ENCODE measurements around the gene TMEM145. TPM values are rescaled to one million over a fixed set of nuclear protein-coding genes. Genes with fewer than 3 reads are reported as not detected.
"Not testable (repeated sequence)": the region's sequence is repeated elsewhere in the genome, so short reads cannot be mapped to it uniquely, and the experiment has no call there.

TMEM145 gene
- total RNA-seq = not detected

DNA sequence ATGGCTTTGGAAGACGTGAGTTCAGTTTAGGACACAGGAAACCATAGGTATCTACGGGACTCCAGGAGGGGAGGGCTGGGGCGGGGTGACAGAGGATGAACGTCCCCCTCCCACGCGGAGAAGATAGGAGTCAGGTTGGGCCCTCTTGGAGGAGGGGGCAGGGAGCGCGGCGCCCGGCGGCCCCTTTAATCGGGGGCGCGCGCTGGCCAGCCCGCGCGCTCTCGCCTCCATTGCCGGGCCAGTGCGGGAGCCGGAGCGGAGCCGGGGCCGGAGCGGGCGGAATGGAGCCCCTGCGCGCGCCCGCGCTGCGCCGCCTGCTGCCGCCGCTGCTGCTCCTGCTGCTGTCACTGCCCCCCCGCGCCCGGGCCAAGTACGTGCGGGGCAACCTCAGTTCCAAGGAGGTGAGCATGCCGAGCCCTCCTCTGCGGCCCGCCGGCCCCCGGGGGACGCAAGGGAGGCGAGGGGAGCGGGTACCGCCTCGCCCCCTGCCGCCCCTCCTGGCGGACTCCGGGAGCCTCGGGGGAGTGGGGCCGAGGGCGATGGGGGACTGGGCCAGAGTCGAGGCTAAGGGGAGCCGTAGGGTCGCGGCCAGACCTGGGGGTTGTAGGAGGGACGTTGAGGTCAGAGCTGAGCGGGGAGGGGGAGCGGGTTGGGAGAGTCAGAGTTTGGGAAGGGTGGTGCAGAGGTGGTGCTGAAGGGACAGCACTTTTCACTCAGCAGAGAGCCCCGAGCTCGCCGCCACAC lies at the start of gene TMEM145:
Gene TMEM145, plus strand, starts transcription at position 214 of the 744 bp plus-strand sequence. Its CDS starts 68 bp downstream, at position 282.
- no peak for DNase-seq (ENCODE audit: low spot score)
- peak; percentile 66 for ATAC-seq
- intact Hi-C loops (cut with DNase I) = no loop called here

DNA sequence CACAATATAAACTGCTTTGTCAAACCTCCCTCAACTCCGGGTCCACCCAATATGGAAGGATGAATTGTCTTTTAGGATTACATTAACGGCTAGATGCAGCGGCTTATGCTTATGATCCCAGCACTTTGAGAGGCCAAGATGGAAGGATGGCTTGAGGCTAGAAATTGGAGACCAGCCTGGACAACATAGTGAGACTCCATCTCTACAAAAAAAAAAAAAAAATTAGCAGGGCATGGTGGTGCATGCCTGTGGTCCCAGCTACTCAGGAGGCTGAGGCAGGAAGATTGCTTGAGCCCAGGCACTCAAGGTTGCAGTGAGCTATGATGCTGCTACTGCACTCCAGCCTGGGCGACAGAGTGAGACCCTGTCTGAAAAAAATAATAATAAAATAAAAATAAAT lies 47.0 kb upstream of the TMEM145 start:
- intact Hi-C loops (cut with DNase I); DNase-seq (ENCODE audit: low spot score); ATAC-seq: not testable (repeated sequence)

DNA sequence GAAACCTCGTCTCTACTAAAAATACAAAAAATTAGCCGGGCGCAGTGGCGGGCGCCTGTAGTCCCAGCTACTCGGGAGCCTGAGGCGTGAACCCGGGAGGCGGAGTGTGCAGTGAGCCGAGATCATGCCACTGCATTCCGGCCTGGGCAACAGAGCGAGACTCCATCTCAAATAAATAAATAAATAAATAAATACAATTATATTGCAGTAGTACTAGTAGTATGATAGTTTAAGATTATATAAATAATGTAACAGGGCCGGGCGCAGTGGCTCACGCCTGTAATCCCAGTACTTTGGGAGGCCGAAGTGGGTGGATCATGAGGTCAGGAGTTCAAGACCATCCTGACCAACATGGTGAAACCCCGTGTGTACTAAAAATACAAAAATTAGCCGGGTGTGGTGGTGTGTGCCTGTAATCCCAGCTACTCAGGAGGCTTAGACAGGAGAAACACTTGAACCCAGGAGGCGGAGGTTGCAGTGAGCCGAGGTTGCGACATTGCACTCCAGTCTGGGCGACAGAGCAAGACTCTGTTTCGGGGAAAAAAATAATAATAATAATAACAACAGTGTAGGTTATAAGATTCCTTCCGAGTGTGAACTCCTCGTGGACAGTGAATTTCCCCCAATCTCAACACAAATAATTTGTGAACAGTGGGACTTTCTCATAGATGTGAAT lies 46.0 kb upstream of the TMEM145 start:
- ATAC-seq; intact Hi-C loops (cut with DNase I); DNase-seq (ENCODE audit: low spot score): not testable (repeated sequence)

DNA sequence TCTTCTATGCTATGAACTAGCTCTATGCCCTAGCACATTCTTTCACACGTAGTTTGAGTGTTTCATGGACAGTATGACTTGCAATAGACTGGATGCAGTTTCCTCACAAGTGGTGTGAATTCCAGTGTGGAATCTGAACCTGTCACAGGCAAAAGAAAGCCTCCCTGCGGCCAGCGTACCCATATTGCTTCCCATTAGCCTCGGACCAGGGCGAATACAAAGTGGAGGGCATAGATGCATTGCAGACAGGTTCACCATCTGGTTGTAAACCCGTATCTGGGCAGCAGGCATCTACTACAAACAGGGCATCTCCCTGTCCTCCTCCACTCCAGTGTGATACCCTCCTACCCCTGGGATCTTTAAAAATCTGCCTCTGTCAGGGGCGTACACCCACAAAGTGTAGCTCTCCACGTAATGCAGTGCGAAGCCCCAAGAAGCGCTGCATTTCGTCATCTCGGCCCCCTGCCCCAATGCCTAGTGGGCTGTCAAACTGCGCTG lies 45.4 kb upstream of the TMEM145 start:
- ATAC-seq (no peak), DNase-seq (ENCODE audit: low spot score) (no peak)
- intact Hi-C loops (cut with DNase I) = no loop called here

DNA sequence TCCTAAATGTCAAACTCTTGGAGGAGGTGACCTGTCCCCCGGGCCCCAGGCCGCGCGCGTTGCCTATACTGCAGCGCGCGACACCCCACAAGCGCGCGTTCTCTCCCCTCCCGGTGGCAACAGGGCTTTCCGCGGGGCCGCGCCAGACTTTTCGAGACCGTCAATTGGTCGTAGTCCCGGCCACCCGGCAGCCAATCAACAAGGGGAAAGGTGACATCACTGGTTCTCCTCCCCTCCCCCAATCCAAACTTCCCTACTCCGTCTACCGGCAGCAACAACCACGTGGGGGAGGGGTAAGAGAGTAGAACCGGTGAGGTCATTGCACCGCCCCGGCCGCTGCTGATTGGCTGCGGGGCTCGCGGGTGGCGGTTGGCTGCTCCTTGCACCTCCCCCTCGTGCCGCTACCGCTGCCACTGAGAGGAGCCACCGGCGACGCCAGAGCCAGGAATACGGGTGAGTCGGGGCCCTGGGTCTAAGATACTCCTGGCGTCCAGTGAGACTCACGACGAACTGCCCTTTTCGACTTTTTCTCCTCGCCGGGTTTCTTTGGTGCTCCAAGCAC lies 44.9 kb upstream of the TMEM145 start:
- intact Hi-C loops (cut with DNase I) = no loop called here
- DNase-seq (ENCODE audit: low spot score) (peak; percentile 99), ATAC-seq (peak; percentile 92)

DNA sequence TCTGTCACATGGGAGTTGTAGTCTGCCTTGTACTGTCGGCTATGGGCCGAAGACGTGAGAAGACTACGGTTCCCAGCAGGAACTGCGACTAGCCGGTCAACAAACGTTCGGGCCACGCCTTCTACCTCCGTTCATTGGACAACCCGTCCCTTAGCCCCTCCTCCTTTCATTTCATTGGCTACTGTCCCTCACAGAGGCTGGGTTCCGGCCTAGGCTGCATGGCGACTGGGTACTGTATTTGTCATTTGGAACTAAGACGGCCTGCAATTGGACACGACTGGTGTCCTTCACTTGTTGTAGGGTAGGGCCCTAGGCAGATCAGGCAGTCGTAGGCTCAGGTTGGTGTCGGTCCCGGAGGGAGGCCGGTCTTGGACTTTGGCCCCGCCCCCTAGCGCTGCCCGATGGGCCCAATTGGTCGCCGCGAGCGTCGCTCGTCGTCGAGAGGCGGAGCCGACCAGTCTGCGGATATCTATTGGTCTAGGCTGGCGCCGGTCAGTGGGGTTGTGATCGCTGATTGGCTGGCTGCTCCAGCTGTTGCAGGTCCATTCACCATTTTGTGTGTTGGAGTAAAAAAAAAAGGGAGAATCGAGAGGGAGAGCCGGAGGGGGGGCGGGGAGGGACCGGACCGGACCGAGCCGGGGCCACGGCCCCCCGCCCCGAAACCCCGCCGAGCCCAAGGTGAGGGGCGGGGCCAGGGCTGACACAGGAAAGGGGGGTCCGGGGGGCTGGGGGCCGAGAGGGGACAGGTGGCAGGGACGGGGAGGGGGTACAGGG lies 44.2 kb upstream of the TMEM145 start, which contains the start of gene CIC:
Gene CIC, plus strand, starts transcription at position 549 of the 774 bp plus-strand sequence. CDS start 2,532 bp downstream, outside the sequence.
- intact Hi-C loops (cut with DNase I) = no loop called here
- DNase-seq (ENCODE audit: low spot score) (peak; percentile 100), ATAC-seq (peak; percentile 92)

DNA sequence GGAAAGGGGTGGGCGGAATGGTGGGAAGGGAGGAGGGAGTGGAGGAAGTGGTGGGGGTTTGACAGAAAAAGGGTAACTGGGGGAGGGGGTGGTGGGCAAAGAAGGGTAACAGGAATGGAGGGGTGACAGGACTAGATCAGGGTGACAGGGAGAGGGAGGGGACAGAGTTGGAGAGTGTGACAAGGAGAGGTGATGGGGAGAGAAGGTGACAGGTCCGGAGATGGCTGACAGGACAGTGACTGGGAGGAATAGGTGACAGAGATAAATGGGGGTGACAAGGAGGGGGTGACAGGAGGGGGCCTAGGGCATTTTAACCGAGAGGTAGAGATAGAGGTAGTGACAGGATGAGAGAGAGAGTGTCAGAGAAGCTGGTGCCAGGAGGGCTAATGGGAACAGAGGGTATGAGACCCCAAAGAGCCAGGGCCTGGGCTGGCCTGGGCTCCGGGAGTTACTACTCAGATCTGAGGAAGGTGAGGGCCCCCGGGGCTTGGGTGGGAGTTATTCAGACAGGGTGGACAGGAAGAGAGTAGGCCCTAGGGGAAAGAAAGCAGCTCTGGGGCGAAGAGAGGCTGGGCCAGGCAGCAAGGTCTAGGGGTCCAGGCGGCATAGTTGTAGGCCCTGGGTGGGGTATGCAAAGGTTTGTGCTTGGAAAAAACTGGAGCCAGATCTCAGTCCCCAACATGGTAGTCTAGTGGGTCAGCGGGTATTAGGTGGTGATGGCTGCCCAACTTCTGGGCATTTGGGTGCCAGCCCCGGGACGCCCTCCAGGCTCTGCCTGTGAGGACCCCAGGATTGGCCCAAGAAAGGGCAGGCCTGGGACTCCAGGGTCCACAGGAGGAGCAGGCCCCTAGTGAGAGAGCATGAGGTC lies 43.4 kb upstream of the TMEM145 start:
- DNase-seq (ENCODE audit: low spot score) (peak; percentile 71), ATAC-seq (no peak)
- intact Hi-C loops (cut with DNase I) = no loop called here

DNA sequence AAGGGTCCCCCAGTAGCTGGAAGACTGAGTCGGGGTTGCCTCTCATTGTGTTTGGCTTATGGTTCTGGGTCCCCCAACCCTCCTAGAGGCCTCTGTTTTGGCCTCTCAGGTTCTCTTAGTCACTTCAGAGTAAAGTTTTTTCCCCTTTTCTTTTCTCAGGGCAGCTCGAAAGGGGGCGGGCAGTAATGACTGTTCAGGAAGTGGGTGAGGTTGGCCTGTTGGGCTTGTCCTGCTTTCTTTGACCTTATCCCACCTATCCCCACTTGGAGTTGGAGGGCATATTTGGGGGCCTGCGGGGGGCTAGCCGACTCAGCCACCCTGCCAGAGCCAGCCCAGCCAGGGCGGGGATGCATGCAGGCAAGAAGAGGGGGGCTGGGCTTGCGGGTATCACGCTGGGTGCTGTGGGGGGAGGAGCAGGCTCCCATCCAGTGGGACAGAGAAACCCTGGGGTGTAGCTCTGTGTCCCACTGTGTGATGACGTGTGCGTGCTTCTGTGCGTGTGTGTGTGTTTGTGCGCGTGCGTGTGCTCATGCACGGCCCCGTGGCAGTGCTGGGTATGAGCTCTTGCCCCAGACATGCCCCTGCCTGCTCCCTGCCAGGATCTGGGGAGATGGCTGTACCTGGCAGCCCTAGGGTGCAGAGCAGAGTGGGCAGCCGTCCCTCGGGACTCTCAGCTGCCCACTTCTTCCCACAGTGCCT lies 42.6 kb upstream of the TMEM145 start:
- DNase-seq (ENCODE audit: low spot score) = peak; percentile 78

DNA sequence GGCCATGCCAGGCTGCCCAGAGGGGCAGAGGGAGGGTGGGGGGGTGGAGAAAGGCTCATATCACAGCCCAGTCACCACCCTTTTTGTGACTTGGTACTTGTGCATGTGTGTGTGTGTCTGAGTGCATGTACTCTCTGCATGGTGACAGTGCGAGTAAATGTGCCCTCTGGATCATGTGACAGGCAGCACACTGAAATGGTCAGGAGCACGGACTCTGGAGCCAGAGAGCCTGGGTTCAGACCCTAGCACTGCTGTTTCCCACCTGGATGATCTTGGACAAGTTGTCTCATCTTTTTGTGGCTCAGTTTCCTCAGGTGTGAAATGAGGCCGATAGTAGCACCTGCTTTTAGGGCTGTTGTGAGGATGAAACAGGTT lies 42.1 kb upstream of the TMEM145 start:
- intact Hi-C loops (cut with DNase I) = no loop called here
- no peak for ATAC-seq
- DNase-seq (ENCODE audit: low spot score) = no peak

More for the DNA sequence above, 42.6 kb upstream of the TMEM145 start:
- no peak for ATAC-seq
- intact Hi-C loops (cut with DNase I) = no loop called here

DNA sequence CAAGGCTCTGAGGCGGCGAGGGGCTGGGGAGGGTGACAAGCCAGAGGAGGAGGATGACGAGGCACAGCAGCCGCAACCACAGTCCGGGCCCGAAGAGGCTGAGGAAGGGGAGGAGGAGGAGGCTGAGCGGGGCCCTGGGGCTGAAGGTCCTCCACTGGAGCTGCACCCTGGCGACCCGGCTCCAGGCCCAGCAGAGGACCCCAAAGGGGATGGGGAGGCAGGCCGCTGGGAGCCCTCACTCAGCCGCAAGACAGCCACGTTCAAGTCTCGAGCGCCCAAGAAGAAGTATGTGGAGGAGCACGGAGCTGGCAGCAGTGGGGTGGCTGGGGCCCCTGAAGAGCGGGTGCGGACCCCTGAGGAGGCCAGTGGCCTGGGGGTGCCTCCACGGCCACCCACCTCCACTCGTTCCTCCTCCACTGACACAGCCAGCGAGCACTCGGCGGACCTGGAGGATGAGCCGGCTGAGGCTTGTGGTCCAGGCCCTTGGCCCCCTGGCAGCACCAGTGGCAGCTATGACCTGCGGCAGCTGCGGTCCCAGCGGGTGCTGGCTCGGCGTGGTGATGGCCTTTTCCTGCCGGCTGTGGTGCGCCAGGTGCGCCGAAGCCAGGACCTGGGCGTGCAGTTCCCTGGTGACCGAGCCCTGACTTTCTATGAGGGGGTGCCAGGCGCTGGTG lies 41.1 kb upstream of the TMEM145 start:
- ATAC-seq (no peak), DNase-seq (ENCODE audit: low spot score) (peak; percentile 63)
- intact Hi-C loops (cut with DNase I) = no loop called here

DNA sequence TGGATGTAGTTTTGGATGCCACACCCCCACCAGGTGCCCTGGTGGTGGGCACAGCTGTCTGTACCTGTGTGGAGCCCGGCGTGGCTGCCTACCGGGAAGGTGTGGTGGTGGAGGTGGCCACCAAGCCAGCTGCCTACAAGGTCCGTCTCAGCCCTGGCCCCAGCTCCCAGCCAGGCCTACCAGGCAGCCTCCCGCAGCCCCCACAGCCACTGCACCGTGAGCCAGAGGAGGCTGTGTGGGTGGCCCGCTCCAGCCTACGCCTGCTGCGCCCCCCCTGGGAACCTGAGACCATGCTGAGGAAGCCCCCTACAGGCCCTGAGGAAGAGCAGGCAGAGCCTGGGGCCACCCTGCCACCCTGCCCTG lies 40.6 kb upstream of the TMEM145 start:
- intact Hi-C loops (cut with DNase I) = no loop called here
- DNase-seq (ENCODE audit: low spot score) (peak; percentile 57), ATAC-seq (no peak)

DNA sequence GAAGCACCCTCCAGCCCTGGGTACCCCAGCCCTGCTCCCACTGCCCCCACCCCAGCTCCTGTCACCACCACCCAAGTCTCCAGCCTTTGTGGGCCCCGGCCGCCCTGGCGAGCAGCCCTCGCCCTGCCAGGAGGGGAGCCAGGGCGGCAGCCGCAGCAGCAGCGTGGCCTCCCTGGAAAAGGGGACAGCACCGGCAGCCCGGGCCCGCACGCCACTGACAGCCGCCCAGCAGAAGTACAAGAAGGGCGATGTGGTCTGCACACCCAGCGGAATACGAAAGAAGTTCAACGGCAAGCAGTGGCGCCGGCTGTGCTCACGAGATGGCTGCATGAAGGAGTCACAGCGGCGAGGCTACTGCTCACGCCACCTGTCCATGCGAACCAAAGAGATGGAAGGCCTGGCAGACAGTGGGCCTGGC lies 40.1 kb upstream of the TMEM145 start:
- no peak for DNase-seq (ENCODE audit: low spot score)
- ATAC-seq = no peak
- intact Hi-C loops (cut with DNase I) = no loop called here

DNA sequence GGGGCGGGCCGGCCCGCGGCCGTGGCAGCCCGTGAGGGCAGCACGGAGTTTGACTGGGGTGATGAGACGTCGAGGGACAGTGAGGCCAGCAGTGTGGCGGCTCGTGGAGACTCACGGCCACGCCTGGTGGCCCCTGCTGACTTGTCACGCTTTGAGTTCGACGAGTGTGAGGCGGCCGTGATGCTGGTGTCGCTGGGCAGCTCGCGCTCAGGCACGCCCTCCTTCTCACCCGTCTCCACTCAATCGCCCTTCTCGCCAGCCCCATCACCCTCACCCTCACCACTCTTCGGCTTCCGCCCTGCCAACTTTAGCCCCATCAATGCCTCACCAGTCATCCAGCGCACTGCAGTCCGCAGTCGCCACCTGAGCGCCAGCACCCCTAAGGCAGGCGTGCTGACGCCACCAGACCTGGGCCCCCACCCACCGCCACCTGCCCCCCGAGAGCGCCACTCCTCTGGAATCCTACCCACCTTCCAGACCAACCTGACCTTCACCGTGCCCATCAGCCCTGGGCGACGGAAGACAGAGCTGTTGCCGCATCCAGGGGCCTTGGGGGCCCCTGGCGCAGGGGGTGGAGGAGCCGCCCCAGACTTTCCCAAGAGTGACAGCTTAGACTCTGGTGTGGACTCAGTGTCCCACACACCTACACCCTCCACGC lies 39.6 kb upstream of the TMEM145 start:
- peak; percentile 58 for DNase-seq (ENCODE audit: low spot score)
- intact Hi-C loops (cut with DNase I) = no loop called here
- ATAC-seq = no peak

DNA sequence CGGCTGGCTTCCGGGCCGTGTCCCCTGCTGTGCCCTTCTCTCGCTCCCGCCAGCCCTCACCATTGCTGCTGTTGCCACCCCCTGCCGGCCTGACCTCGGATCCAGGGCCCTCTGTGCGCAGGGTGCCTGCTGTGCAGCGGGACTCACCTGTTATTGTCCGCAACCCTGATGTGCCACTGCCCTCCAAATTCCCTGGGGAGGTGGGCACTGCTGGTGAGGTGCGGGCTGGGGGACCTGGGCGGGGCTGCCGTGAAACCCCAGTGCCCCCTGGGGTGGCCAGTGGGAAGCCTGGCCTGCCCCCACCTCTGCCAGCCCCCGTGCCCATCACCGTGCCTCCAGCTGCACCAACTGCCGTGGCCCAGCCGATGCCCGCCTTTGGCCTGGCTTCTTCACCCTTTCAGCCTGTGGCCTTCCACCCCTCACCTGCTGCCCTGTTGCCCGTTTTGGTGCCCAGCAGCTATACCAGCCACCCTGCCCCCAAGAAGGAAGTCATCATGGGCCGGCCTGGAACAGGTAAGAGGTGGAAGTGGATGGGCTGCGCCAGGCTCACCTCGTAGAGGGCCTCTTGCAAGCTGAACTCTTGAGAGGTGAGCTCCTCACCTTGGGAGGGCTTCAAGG lies 38.9 kb upstream of the TMEM145 start:
- intact Hi-C loops (cut with DNase I) = no loop called here
- ATAC-seq (no peak), DNase-seq (ENCODE audit: low spot score) (peak; percentile 60)

DNA sequence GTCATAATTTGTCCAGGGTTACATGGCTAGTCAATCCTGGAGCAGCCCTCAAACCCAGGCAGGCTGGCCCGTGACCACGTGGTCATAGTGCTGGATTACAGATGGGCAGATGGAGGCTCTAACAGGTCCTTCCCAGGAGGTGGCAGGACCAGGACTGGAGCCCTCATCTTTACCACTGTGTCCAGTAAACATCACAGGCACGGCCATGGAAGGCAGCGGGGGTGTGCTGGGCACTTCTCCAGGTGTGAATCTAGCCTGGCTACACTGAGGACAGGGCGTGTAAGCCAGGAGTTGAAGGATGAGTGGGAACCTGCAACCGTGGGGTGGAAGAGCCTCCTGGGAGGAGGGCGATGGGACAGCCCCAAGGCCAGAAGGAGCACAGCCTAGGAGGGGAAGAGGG lies 38.0 kb upstream of the TMEM145 start:
- intact Hi-C loops (cut with DNase I) = no loop called here
- ATAC-seq (no peak), DNase-seq (ENCODE audit: low spot score) (no peak)

DNA sequence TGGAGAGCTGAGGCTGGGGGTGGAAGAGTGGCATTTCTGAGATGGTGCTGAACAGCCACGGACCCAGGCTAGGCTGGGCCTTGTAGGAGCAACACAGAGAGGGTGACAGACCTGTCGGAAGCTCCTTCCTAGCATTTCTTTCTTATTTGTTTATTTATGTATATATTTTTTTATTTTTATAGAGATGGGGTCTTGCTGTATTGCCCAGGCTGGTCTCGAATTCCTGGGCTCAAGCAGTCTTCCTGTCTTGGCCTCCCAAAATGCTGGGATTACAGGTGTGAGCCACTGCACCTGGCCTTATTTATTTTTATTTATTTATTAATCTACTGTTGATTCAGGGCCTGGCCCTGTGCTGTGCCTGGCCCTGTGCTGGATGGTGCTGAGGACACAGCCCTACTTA lies 37.6 kb upstream of the TMEM145 start:
- intact Hi-C loops (cut with DNase I) = no loop called here
- no peak for DNase-seq (ENCODE audit: low spot score)
- ATAC-seq = no peak

All from sciatic nerve (tissue), 2 donors.